Measurements from ENCODE around the gene GTF3C6.
"Not testable (repeated sequence)": the region's sequence is repeated elsewhere in the genome, so short reads cannot be mapped to it uniquely, and the experiment has no call there.

DNA sequence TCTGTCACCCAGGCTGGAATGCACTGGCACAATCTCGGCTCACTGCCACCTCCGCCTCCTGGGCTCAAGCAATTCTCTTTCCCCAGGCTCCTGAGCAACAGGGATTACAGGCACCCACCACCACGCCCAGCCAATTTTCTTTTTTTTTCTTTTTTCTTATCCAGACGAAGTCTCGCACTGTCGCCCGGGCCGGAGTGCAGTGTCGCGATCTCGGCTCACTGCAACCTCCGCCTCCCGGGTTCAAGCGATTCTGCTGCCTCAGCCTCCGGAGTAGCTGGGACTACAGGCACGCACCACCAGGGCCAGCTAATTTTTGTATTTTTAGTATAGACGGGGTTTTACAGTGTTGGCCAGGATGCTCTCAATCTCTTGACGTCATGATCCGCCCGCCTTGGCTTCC, 4.1 kb downstream of the GTF3C6 start:
- TF ChIP-seq CREB1 (IDR thresholded peaks at IDR 0.05); TCF12 (IDR thresholded peaks at IDR 0.05; ENCODE audit: low read depth, low read length); RAD21 (IDR thresholded peaks at IDR 0.05 in 1 of 2, conservative IDR thresholded peaks at IDR 0.05 in 1 of 2; ENCODE audit: low read depth in 2 of 2, low read length in 2 of 2); EP300 (IDR thresholded peaks at IDR 0.05; ENCODE audit: borderline replicate concordance in 1 of 2, low read depth in 2 of 2, low read length in 2 of 2); POLR2AphosphoS5 (IDR thresholded peaks at IDR 0.05; ENCODE audit: low read depth, low read length); POLR2A (IDR thresholded peaks at IDR 0.05; ENCODE audit: control extremely low read depth in 1 of 2, low read depth in 2 of 2, low read length in 2 of 2); JUND (IDR thresholded peaks at IDR 0.05; ENCODE audit: low read length): not testable (repeated sequence)
- TF ChIP-seq, protein P1, sequence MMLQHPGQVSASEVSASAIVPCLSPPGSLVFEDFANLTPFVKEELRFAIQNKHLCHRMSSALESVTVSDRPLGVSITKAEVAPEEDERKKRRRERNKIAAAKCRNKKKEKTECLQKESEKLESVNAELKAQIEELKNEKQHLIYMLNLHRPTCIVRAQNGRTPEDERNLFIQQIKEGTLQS (IDR thresholded peaks at IDR 0.05; ENCODE audit: insufficient read depth, low read depth, low read length) = not testable (repeated sequence)
- TF ChIP-seq, protein P2, sequence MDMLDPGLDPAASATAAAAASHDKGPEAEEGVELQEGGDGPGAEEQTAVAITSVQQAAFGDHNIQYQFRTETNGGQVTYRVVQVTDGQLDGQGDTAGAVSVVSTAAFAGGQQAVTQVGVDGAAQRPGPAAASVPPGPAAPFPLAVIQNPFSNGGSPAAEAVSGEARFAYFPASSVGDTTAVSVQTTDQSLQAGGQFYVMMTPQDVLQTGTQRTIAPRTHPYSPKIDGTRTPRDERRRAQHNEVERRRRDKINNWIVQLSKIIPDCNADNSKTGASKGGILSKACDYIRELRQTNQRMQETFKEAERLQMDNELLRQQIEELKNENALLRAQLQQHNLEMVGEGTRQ (IDR thresholded peaks at IDR 0.05; ENCODE audit: low read length) = not testable (repeated sequence)

Data from H1 (cell line).